K562 treated with DMSO at 1 percent for 12 hours (cell line): Measurements from ENCODE around the gene RPP40. TPM values are rescaled to one million over a fixed set of nuclear protein-coding genes. Genes with fewer than 3 reads are reported as not detected.

ENCODE experiments used
- total RNA-seq: library from RNA; unstranded; fragments of 300-600 nt; gene quantifications from 2 replicates; pipeline ENCODE4 v1.2.3, GENCODE V29; 2022; ENCODE audit not compliant: insufficient read depth

The RPP40 gene, protein sequence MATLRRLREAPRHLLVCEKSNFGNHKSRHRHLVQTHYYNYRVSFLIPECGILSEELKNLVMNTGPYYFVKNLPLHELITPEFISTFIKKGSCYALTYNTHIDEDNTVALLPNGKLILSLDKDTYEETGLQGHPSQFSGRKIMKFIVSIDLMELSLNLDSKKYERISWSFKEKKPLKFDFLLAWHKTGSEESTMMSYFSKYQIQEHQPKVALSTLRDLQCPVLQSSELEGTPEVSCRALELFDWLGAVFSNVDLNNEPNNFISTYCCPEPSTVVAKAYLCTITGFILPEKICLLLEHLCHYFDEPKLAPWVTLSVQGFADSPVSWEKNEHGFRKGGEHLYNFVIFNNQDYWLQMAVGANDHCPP
- total RNA-seq = 5.1 and 6.6 TPM in 2 replicates

DNA sequence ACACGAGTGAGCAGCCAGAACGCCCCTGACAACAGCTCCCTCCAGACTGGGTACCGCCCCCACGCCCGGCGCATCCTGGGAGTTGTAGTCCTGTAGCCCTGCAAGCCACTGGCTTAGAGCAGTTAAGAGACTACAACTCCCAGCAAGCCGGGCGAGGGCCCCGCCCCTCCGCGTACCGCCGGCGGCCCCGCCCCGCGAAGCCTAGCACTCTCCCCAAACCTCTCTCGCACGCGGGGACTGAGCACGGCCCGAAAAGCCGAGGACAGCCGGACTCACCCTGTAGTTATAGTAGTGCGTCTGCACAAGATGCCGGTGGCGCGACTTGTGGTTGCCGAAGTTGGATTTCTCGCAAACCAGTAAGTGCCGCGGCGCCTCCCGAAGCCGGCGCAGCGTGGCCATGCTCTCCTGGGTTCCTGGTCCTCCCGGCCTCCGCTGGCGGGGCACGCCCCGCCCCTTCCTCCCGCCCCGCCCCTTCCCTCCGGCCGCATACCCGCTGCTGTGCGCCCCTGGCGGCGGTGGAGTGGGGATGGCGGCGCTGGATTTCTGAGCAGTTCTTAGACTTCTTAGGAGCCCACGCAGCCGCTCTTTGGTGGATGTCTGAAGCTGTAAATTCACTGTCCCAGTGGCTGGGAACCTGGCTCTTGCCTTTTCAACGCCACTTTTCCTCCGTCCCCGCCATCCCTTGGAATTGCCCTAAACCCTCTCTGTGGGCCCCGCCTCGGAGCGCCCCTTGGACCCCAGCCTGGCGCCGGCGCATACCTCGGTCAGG lies at the start of gene RPP40:
Gene RPP40 (minus strand): TSS at position 434 of the 769 bp plus-strand sequence. CDS start 35 bp downstream, at position 399.

Other genes starting within 250 kb of the RPP40 start
- gene CDYL, start 227.6 kb downstream of the RPP40 start, total RNA-seq = 16.7 and 36.5 TPM in 2 replicates
- gene PPP1R3G, start 81.3 kb upstream of the RPP40 start, total RNA-seq = 0.31 TPM in 1 of 2 replicates, not detected in the other